HG03175 (cell line): ENCODE measurements around the gene CMSS1.

Experiments
- ATAC-seq: cut with Tn5 transposase; IDR thresholded peaks from one replicate; pipeline ENCODE4 v1.9.1; 2021; ENCODE audit warnings: mild to moderate bottlenecking, moderate library complexity; ENCODE audit not compliant: unreplicated experiment

CMSS1 gene

DNA sequence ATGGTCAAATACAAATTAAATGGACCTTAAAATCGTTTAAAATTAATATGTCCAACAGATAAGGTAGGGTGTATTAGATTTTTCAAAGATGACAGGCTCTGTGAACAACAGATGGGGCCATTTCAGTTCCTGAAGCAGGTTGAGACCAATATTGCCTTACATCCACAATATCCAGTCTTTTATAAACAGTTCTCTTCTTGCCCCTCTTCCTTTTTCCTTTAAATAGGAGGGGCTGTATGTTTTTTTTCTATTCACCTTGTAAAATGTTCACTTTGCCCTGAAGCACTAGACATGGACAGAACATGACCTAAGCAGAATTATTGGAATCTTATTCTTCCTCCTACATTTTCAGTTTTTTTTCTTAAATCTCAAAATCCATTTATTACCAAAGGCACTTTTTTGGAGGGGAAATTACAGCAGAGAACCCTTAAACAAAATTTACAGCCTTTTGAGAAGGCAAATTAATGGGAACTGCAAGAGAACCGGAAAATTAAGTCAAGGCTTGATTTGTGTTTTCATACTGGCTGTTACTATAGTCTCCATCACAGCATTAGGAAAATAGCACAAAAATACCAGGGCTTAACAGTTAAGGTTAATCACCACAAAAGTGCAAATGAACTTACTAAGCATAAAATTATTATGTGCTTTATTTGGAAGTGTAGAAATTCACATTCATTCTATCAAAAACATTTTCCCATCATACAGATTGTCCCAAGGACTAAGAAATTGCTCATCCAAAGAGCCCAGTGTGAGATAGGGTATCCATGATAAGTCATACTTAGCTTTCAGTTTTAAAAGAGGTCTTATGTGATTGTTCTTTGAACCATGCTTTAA, 55.8 kb downstream of the CMSS1 start:
- no peak for ATAC-seq

DNA sequence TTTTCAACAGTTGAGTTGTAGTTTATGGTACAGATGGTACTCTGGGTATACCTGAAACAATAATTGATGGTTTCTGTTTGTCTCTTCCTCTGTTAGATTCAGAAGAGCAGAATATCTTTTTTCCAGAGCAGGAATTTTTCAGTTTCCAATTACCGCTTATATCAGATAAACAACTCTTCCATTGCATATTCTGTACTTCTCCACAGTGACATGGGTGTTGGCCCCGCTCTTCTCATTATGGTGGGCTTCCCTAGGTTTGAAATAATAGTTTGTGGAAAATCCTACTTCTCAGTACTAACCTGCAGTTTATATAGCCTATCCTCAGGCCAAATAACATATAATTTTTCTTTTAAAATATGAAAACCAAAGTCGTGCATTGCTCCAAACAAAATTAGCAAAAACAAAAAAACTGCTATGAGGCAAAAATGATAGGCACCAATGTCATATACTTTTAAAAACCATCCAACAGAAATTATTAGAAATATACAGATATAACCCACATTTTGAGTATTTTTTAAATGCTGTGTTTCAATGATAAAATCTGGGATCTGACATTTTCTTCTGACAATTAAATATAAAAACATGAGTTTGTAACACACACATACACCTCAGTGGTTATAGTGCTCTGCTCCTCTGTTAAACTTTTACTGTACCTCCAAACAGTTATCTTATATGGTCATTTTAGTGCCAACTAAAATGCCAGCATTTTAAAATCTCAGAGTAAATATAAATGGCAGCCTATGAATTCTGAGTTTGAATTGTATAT, 56.8 kb downstream of the CMSS1 start:
- ATAC-seq, result no peak

DNA sequence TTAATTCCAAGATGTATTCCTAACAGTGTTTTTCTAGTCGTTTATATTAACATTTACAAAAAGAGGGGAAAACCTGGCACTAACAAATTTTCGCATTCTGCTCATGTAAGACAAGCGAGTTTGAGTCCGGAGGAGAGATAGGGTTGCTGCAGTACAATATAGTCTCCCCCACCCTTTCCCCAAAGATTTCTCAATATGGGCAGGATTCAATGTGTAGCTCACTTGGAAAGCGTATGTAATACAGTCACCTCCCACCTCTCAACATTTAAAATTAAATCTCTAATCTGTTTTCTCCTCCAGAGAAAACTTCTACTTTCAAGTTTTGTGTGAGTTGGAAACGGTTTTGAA, 57.9 kb downstream of the CMSS1 start:
- ATAC-seq, result no peak

DNA sequence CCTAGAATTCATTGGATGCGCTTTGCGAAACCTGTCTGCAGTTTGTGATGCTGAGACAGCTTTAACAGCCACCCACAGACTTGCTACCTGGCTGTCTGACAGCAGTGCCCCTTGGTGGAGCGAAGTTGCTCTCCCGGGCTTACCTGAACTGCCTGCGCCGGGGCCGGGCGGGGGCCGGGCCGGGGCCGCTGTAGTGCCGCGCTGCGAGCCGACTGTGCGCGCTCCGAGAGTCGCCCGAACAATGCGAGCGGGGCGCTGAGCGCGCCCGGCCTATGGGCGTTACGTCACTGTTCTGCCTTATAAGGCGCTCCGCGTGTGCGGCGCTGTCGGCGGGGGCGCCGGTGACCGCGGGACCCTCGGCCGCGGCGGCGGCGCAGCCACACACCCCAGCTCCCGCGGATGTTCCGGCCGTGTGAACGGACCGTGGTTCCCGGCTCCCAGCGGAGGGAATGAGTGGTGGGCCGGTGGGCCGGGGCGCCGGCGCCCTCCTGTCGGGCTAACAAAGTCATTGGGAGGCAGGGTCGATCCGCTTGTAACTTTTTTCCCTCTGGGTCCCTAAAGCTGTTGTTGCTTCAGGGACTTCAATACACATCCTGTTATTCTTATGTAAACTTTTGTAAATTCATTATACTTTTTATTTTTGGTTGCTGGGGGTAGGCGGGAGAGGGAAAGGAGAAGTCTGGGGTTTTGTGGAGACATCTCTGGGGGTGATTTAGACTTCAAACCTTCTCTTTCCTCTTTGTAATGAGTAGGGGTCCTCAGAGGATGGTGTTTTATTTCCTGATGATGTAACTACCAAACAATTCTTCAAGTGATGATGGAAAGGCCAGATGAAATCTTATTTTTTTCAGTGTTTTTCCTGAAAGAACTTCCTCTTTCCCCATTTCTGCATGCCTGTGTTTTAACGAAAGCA, 58.5 kb downstream of the CMSS1 start:
- peak; percentile 90 for ATAC-seq

DNA sequence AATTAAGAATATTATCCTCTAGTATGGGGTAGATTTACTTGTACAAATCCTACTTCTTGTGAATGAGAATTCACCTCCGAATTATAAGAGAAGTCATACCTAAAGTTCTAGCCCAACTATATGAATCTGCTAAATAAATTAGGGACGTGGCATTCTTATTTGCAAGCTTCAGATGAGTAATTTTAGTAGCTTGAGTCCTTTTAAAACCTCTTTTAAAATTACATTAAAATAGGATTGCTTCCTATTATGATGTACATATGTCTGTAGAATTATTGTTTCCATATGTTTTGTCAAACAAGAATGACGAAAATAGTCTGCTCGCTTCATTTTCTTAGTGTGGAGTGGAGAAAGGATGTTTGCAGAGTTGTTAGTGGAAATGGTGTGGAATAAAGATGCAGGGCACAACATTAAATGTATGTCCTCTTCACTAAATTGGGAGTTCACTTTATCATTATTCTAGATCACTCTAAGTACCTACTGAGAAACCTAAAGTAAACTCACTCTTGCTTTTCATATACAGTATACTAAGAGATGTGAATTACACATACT, 59.4 kb downstream of the CMSS1 start:
- ATAC-seq, result no peak

DNA sequence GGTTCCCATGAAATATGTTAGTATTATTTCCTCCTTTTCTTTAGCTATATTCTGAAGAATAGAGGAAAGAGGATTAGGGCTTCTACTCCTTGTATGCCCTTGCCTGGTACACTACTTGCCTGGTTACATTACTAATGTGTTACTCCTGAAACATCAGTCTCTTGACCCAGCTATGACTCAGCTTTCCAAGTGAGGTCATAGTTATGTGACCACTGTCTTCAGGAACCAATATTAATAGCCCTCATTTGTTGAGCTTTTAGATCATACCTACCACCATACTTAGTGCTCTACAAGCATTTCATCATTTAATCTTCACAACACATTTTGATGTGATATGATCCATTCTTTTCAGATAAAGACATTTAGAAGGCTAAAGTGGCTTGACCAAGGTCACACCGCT, 60.3 kb downstream of the CMSS1 start:
- peak; percentile 43 for ATAC-seq

DNA sequence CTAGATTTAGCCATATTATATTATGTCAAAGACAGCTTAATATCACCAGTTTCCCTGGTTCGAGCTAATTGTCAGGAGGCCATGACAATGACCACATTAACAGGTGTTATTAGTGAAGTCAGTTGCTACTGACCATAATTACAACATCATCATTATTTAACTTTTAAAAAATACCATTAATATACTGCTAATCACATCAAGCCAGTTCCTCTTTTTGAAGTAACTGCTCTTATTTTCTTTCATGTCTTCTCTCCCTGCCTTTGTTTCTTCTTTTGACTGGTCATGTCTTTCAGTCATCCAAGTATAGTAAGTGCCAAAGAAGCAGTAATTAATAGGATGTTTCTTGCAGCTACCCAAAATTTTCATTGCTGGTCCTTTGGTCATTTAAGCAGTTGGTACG, 61.6 kb downstream of the CMSS1 start:
- no peak for ATAC-seq

DNA sequence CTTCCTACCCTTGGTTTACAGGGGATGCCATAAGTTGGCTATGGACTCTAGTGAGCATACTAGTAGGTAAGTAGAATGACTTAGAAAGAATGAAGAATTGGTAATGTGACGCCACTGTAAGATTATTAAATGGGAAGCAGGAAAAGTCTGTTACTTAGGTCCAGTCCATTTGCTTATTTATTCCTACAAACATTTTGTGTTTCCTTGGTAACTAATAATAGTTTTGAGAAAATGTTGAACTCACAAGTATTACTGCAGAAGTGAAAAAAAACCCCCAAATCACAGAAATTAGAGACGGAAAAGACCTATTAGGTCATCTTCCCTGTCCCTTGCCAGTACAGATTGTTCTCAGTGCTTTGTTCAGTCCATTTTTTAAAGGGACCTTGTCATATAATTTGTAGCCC, 63.5 kb downstream of the CMSS1 start:
- no peak for ATAC-seq

DNA sequence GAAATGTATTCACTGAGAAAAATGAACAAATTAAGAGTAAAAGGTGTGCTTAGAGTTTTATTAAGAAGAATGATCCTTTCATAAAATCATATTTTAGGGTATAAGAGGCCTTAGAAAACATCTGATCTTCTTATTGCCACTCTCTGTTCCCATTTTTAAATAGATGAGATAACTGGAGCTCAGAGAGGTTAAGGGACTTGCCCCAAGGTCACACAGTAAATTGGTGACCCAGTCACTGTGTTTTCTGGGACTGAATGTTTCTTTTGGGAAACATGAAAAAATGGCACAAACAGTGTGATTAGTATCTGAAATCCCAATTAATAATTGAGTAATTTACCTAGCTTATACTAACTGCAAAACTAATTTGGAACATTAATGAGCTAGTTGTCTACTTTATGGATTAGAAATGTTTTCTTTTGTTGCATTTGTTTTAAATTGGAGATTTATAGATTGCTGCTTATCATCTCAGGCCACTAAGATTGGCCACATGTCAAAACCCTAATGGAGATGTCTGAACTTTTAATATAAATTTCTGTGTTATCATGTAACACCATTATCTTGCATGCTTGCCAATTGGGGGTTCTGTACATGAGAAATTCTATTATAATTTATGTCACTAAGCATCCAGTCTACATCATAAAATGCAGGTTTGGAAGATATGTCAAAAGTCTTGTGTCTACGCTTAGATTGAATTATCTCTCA, 64.9 kb downstream of the CMSS1 start:
- ATAC-seq, result no peak

DNA sequence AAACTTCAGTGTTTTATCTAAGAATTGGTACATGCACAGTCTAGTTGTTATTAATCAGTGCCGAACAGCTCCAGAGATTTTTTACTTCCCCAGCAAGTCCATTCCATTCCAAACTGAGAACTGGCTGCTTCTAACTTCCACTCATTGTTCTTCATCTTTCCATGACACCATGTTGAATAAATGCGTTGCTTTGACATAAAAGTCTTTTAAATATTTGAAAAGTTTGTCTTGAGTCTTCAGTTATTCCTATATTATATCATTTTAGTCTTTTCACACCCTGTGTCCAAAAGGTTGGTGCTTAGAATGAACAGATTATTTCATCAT, 65.4 kb downstream of the CMSS1 start:
- ATAC-seq, result no peak

DNA sequence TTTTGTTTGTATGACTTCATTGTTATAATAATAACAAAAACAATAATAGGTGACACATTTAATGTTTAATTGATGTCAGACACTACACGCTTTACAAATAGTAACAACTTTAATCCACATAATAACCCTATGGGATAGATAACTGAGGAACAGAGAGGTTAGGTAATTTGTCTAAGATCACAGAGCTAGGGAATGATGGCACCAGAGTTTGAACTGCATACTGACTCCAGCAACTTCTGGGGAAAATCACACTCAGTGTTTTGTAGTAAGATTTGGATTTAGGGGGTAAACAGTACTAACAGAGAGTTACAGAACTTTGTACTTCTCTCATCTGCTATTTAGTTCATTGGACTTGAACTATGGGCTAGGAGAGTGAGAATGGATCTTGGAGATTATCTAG, 66.0 kb downstream of the CMSS1 start:
- ATAC-seq, result no peak

DNA sequence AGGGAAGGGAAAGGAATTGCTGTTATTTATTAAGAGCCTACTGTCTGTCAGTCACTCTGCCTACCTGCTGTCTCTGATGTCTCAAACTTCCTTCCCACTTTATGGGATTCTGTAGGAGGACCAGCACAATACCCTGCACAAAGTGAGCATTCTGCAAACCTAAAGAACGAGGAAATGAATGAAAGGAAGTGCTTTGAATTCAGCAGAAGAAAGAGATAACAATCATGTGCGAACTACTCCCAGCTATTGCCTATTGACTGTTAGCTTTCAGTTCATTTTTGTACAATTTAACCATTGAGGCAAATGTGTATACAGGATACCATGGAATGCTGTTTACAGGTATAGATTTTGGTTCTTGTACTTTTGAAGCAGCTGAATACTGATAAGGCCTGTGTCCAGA, 66.8 kb downstream of the CMSS1 start:
- ATAC-seq, result no peak

DNA sequence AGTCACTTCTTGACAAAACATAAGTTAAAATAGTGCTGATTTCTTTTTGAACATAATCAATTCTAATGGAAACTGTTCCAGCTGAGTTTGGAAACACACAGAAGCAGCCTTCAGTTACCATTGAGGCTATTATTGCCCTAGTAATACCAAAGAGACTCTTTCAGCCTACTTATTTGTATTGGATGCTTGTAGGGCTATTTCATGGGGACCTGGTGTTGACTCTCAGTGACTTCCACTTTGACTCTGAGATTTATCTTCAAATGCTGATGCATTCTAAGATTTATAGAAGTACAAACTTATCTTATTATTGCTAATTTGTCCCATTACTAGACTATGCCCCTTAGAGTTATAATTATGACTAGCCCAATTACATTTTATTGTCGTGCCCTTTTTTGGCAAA, 67.4 kb downstream of the CMSS1 start:
- ATAC-seq, result no peak

DNA sequence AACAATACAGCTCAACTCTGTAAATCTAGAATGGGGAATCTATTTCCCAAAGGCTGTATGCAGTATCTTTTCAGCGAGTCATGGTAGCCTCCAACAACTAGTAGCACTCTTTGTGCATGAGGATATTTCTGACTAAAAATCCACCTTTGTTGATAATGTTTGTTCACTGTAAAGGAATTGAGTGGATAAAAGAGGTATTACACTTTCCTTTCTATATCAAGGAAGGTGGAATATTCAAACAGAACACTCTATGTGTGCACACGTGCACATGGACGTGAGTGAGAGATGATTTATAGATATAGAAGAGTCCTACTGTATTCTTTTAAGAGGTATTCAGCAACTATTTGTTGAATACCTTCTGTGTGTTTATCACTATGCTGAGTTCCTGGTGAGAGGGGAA, 68.2 kb downstream of the CMSS1 start:
- ATAC-seq, result no peak

DNA sequence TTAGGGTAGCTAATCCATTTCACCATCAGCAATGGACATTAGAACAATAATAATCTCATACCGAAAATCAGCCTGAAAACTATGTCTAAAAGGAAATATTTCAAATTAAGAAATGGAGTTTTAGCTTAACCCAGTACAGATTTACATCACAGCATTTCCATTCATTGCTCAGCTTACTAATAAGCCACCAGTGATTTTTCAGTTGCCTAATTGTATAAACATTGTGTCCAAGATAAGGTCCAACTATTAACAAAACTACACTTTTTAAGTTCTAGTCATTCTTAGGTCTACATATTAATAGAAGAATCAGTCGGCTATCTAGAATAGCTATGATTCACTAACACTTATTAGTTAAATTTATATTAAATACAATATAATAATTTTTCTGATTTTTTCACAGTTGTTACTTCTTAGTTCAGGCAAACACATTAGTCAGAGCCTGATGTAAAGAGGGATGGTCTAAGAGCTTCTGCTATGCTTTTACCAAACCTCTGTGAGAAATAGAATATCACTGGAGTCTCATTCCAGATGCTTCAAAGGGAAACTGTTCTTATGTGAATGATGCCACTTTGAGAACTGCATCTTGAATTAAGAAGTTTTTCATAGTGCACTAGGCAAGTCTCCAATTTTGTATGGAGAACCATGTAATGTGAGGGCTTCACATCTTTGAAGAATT, 74.1 kb downstream of the CMSS1 start:
- ATAC-seq, result no peak

DNA sequence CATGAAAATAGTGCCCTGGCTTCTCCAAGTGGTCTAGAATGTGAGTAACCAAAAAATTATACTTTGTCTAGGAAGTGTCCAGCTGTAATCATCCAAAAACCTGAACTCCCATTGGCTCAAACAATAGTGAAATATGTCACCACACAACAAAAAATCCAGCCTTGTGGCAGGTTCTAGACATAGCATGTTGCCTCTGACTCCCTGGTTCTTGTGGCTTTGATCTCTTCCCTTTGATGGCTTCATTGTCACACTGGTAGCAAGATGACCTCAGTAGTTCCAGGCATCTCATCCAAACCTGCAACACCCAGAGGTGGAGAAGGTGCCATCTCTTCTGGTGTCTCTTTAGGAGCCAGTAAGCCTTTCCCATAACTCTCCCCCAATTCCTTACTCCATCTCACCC, 74.7 kb downstream of the CMSS1 start:
- no peak for ATAC-seq

DNA sequence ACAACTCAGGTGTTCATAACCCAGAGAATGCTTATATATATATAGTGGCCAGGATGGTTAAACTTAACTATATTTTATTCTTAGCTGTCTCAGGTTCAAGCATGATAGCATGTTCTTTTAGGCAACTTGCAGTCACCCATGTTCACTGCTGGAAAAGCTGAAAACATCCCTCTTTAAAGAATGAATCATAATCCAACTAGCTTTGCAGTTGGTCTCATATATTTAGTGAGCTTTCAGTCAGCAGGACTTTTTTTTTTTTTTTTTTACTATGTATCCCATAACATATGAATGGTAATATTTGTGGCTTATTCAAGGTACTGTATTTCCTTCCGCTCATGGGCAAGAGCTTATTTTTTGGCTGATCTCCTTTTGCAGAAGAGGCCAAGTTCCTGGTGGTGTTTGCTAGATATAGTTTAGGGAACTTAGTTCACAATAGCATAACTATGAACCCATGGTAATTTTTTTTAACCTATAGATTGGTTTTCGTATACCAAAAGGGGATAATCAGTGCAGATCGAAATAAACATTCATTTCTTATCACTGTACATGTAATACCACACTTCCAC, 77.6 kb downstream of the CMSS1 start:
- no peak for ATAC-seq

DNA sequence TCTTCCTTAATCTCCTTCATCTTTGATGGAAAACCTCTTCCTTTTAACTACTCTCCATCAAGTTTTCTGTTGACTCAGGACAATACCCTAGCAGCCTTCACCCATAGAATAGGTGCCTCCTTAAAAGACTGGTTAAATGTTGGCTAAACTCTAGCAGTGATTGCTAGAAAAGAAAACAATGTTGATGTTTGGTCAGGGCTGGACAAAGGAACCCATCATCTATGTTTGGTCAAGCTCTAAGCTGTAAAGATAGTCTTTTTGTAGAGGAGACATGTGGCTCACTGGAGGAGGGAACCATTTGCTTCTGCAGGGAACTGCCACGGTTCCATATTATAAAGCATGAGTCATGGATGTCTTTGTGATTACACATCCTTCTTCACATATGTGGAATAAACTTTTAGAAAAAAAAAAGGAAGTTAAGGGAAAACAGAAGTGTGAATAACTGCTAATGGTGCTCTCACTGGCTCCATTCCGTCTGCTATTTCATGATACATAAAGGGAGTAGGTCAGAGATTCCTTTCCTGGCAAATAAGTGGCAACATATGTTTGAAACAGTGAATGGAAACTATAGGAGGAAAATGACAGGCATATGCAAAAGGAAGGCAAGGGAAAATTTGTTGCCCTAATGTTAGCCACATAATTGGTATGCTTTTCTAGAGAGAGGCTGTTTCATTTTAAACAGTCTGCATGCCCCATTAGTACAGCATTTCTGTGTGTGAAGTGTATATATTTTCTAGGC, 78.2 kb downstream of the CMSS1 start:
- no peak for ATAC-seq

DNA sequence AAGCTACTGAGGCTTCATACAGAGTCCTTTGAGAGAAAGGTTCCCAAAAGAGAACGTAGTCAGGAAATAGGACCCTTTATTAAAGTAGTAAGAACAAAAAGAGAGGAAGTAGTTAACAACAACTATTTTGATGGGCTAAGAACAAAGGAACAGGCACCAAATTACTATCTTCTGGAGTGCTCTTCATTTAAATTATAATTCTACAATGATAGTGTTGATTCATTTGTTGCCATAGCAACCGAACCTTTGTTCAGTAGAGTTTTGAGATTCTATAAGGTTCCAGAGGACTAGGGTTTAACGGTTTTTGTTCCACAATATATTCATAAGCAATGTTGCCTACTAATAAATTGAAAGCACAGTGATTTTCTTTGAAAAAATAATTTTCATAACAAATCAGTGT, 78.8 kb downstream of the CMSS1 start:
- no peak for ATAC-seq
